ENCODE results near the gene SELENOT. TPM values are rescaled to one million over a fixed set of nuclear protein-coding genes. Genes with fewer than 3 reads are reported as not detected.

SELENOT gene
- total RNA-seq, 1 donor: 186 TPM

GRCh38 chr3:150631515-150632221 is 28.5 kb downstream of the SELENOT start:
- no peak for TF ChIP-seq CTCF (IDR thresholded peaks at IDR 0.05; ENCODE audit: insufficient read depth, low read depth, low read length)

GRCh38 chr3:150635076-150635475 is 32.0 kb downstream of the SELENOT start:
- no peak overlapping the region for H3K4me3 ChIP-seq (ENCODE audit: low read depth, low read length)
- DNase-seq (ENCODE audit: low read depth): no peak
- no peak for TF ChIP-seq CTCF (IDR thresholded peaks at IDR 0.05; ENCODE audit: insufficient read depth, low read depth, low read length)

More at GRCh38 chr3:150631515-150632221, 28.5 kb downstream of the SELENOT start:
- no peak overlapping the region for H3K4me3 ChIP-seq (ENCODE audit: low read depth, low read length)
- no peak for DNase-seq (ENCODE audit: low read depth)

GRCh38 chr3:150635526-150635925 is 32.4 kb downstream of the SELENOT start:
- DNase-seq (ENCODE audit: low read depth): no peak

GRCh38 chr3:150636258-150636657 is 33.1 kb downstream of the SELENOT start:
- TF ChIP-seq CTCF (IDR thresholded peaks at IDR 0.05; ENCODE audit: insufficient read depth, low read depth, low read length): no peak
- DNase-seq (ENCODE audit: low read depth): no peak
- H3K4me3 ChIP-seq (ENCODE audit: low read depth, low read length): no peak overlapping the region

More at GRCh38 chr3:150635526-150635925, 32.4 kb downstream of the SELENOT start:
- no peak overlapping the region for H3K4me3 ChIP-seq (ENCODE audit: low read depth, low read length)
- TF ChIP-seq CTCF (IDR thresholded peaks at IDR 0.05; ENCODE audit: insufficient read depth, low read depth, low read length): no peak

GRCh38 chr3:150639262-150639661 is 36.1 kb downstream of the SELENOT start:
- H3K4me3 ChIP-seq (ENCODE audit: low read depth, low read length): no peak overlapping the region
- DNase-seq (ENCODE audit: low read depth): no peak
- TF ChIP-seq CTCF (IDR thresholded peaks at IDR 0.05; ENCODE audit: insufficient read depth, low read depth, low read length): no peak

- H3K4me3 ChIP-seq (ENCODE audit: low read depth, low read length): no peak overlapping the region
- DNase-seq (ENCODE audit: low read depth): no peak
- no peak for TF ChIP-seq CTCF (IDR thresholded peaks at IDR 0.05; ENCODE audit: insufficient read depth, low read depth, low read length)
Observed at GRCh38 chr3:150640256-150640655, 37.1 kb downstream of the SELENOT start.

- H3K4me3 ChIP-seq (ENCODE audit: low read depth, low read length): no peak overlapping the region
- no peak for TF ChIP-seq CTCF (IDR thresholded peaks at IDR 0.05; ENCODE audit: insufficient read depth, low read depth, low read length)
Observed at GRCh38 chr3:150653110-150653561, 50.0 kb downstream of the SELENOT start.

More at GRCh38 chr3:150653110-150653561, 50.0 kb downstream of the SELENOT start:
- no peak for DNase-seq (ENCODE audit: low read depth)
